ENCODE results near the gene SFRP5.

Gene SFRP5

GRCh38 chr10:97778452-97779302 lies 6.9 kb upstream of the SFRP5 start:
- TF ChIP-seq CTCF (IDR thresholded peaks at IDR 0.05): no peak

- TF ChIP-seq CTCF (IDR thresholded peaks at IDR 0.05): no peak
Observed at GRCh38 chr10:97777143-97777542, 5.3 kb upstream of the SFRP5 start.

GRCh38 chr10:97774811-97775294 lies 3.1 kb upstream of the SFRP5 start:
- no peak for TF ChIP-seq CTCF (IDR thresholded peaks at IDR 0.05)

GRCh38 chr10:97773096-97773495 lies 1.3 kb upstream of the SFRP5 start:
- no peak for TF ChIP-seq CTCF (IDR thresholded peaks at IDR 0.05)

- no peak for TF ChIP-seq CTCF (IDR thresholded peaks at IDR 0.05)
Observed at GRCh38 chr10:97771055-97771891, 526 bp downstream of the SFRP5 start.

- no peak for TF ChIP-seq CTCF (IDR thresholded peaks at IDR 0.05)
Observed at GRCh38 chr10:97770255-97770654, 1.5 kb downstream of the SFRP5 start.

GRCh38 chr10:97768322-97769315 lies 3.2 kb downstream of the SFRP5 start:
- TF ChIP-seq CTCF (IDR thresholded peaks at IDR 0.05): no peak
